Glomerular endothelial cell (primary cell): Measurements from ENCODE around the gene RPS19. TPM values are rescaled to one million over a fixed set of nuclear protein-coding genes. Genes with fewer than 3 reads are reported as not detected.
"Not testable (repeated sequence)": the region's sequence is repeated elsewhere in the genome, so short reads cannot be mapped to it uniquely, and the experiment has no call there.

Experiments used
- DNase-seq: peaks from one replicate; pipeline ENCODE4 v3.0.0-alpha.2; 2011; ENCODE audit warnings: low read depth, low spot score; ENCODE audit errors: extremely low read depth
- total RNA-seq: library from RNA; depleted of rRNA; stranded (reverse); fragments of >200 nt; gene quantifications from 2 replicates; pipeline ENCODE4 v1.2.3, GENCODE V29; 2015

Gene RPS19
- total RNA-seq, 1 donor from 2014 or later: 1,545 TPM

DNA sequence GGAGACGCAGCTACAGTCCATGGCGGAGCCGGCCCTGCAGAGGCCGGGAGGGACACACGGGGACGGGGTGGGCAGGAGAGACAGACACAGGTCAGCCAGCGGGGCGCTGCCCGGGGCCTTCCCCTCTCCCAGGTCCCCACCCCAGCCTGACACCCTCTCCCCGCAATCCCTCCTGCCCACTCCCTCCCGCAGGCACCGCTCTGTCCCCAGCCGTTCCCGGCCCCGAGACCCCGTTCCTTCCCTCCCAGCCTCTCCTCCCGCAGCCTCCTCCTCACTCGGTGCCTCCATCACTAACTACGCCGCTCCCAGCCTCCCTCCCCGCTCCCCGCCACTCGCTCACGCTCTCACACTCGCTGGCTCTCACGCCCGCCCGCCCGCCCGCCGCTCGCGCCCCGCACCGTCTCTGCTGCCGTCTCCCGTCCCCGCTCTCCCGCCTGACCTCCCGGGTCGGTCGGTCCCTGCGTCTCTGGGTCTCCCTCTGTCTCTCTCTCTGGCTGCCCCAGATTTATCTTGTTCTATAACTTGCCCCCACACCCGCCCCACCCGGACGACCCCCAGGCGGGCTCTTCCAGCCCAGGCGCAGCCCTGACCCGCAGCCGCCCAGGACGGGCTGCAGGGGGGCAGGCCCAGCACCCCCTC is 53.0 kb downstream of the RPS19 start:
- DNase-seq: no peak

DNA sequence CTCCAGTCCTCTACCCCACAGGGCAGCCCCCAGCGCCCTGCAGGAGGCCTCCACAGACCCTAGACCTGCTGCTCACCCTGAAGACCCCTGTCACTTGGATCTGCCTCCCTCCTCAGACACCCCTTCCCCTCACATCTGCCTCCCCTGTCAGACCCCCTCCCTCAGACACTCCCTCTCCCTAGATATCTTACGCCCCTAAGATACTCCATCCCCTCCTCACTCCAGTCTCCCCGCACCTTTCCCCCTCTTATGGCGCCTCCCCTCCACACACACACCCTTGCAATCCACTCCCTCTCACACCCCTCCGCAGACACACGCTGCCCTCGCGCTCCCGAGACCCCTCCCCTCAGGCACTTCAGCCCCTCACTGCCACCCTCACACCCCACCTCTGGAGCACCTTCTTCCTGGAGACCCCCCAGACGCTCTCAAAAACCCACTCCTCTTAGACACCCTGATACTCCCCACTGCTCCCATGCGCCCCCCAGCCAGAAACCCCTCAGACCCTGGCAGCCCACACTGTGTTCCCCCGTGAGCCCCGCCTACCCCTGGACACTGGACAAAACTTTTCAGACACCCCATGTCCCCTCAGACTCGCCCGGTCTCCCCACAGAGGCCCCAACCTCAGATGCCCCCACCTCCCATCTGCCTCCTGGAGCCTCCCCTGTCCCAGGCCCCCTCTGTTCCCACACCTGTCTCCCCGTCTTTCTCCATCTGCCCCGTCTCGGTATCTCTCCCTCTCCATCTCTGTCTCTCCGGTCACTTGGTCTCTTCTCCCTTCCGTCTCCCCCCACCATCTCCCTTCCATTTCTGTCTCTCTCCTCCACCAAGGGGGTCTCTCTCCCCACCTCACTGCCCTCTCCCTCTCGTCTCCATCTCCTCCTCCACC is 53.7 kb downstream of the RPS19 start:
- DNase-seq: no peak

DNA sequence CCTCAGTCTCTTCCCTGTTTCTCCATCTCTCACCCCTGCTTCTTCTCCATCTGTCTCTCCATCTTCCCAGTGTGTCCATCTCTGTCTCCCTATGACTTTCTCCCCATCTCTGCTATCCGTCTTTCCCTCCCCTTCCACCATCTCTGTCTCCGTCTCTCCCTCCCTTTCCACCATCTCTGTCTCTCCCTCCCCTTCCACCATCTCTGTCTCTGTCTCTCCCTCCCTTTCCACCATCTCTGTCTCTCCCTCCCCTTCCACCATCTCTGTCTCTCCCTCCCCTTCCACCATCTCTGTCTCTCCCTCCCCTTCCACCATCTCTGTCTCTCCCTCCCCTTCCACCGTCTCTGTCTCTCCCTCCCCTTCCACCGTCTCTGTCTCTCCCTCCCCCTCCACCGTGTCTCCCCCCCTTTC is 54.4 kb downstream of the RPS19 start:
- DNase-seq: not testable (repeated sequence)

DNA sequence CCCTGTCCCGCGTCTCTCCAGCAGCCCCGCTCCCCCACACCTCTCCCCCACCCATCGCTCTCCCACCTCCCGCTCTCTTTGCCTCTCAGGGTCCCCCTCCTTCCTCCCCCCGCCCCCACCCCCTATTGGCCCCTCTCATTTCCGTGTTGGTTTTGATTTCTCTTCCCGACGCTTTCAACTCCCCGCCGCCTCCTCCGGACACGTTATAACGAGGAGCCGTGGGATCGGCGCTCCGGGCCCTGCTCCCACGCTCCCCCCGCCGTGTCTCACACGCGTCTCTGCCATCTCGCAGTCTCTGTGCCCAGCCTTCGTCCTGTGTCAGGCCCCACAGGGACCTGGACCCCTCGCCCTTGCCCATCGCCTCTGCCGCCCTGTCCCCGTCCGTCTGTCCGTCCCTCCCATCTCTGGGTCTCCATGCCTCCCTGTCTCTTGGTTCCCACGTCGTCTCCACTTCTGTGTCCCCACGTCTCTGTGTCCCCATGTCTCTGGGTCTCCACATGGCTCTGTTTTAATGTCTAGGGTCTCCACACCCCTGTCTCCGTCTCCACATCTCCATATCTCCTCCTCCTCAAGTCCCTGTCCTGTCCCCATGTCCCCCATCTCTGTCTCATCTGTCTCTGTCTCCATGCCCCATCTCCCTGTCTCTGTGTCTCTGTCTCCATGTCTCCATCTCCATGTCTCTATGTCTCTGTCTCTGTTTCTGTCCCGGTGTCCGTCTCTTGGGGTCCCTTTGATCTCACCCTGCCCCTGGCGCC is 55.1 kb downstream of the RPS19 start:
- no peak for DNase-seq

DNA sequence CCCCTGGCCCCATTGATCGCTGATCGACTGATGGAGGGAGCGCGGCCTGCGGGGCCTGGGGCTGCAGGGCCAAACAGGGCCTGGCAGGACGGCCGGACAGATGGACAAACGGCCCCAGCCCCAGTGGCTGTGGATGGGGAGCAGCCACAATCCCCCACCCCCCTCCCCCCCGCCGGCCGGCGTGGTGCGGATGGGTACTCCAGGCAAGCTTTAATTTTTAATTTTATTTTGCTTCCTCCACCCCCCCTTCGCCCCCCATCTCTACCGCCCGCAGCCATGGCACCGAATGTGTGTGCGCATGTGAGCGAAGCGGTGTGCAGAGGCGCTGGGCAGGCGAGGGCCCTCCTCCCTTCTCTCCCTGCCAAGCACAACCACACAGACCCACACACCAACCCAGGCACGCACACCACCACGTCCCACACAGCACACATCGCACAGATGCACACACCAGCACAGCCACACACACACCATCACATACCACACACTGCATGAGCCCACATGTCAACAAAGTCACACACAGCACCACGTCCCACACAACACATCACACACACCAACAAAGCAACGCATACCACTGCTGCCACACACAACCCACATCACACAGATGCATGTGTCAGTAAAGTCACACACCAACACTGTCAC is 55.8 kb downstream of the RPS19 start:
- DNase-seq: no peak

DNA sequence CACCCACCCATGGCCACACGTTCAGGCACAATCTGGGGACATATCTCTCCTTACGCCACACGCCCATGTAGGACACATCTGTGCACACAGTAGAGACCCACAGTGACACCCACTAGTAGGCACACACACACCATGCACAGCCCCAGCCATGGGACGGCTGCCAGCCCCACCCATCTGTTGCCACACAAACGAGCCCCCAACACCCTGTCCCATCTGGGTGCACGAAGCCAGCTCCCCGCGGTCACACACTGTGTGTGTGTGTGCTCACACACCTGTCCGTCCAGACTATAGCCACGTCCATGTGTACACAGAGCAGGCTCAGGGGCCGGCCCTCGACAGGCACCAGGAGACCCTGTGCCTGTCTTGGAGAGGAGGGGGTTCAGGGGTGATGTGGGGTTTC is 57.6 kb downstream of the RPS19 start:
- DNase-seq: no peak

DNA sequence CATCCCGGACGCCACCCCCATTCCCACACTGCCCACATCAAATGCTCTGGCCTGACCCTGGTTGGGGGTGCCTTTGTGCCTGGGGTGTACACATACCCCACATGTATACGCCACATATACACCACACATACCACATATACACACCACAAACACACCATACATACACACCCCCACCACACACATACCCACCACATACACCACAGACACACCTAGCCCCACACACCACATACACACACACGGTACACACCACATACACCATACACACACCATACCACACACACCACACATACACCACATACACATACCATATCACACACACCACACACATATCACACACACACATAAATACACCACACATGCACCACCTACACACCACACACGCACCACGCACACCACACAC is 58.0 kb downstream of the RPS19 start:
- DNase-seq: no peak

DNA sequence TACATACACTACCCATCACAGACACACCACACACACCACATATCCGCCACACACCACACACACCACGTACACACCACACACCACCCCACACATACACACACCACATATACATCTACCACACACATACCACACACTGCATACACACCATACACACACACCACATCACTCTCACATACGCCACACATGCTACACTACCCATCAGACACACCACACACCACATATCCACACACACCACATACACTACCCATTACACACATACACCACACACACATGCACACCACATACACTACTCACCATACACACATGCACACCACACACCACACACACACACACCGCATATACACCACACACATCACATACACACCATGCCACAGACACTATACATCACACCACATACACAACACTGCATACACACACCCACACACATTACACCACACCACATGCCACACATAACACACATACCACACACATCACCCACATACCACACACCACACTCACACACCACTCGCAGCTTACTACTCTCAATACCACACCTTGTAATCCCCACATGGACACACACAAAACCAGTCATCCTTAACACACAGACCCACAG is 58.7 kb downstream of the RPS19 start:
- no peak for DNase-seq

DNA sequence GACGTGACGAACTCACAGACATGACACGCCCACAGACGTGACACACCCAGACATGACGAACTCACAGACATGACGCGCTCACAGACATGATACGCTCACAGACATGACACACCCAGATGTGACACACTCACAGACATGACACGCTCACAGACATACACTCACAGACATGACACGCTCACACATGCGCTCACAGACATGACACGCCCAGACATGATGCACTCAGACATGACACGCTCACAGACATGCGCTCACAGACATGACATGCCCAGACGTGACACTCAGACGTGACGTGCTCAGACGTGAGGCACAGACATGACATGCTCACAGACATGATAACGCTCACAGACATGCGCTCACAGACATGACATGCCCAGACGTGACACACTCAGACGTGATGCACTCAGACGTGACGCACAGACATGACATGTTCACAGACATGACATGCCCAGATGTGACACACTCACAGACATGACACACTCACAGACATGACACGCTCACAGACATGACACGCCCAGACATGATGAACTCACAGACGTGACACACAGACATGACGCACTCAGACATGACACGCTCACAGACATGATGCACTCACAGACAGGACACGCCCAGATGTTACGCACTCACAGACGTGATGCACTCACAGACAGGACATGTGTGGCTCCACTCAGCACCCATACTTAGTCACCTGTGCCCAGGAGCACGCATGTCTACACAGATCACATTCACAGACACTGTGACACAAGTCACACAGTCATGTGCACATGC is 60.1 kb downstream of the RPS19 start:
- no peak for DNase-seq

DNA sequence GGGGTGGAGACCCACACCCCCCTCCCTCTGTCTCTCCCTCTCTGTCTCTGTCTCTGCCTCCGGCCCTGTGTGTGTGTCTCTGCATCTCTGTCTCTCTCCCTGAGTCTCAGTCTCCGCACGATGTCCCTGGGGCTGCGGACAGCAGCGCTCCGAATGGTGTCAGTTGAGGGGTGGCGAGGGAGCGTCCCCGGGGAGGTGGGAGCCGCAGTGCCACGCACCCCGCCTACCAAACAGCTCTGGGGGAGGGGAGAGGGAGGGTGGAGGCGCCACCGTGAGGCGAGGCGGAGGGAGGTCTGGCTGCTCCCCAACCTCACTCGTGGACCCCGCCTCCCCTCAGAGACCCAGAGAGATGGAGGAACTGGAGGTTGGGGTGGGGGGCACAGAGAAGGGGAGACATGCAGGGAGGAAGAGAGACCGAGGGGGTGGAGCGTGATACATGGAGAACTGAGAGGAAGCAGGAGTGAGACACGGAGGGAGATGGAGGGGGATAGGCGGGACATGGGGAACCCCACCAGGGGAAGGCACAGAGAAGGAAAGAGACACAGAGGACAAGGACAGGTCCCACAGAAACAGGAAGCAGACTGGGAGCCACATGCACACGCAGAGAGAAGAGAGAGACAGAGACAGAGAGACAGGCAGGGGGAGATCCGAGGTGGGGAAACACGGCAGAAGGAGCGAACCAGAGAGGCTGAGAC is 61.0 kb downstream of the RPS19 start:
- DNase-seq: no peak

DNA sequence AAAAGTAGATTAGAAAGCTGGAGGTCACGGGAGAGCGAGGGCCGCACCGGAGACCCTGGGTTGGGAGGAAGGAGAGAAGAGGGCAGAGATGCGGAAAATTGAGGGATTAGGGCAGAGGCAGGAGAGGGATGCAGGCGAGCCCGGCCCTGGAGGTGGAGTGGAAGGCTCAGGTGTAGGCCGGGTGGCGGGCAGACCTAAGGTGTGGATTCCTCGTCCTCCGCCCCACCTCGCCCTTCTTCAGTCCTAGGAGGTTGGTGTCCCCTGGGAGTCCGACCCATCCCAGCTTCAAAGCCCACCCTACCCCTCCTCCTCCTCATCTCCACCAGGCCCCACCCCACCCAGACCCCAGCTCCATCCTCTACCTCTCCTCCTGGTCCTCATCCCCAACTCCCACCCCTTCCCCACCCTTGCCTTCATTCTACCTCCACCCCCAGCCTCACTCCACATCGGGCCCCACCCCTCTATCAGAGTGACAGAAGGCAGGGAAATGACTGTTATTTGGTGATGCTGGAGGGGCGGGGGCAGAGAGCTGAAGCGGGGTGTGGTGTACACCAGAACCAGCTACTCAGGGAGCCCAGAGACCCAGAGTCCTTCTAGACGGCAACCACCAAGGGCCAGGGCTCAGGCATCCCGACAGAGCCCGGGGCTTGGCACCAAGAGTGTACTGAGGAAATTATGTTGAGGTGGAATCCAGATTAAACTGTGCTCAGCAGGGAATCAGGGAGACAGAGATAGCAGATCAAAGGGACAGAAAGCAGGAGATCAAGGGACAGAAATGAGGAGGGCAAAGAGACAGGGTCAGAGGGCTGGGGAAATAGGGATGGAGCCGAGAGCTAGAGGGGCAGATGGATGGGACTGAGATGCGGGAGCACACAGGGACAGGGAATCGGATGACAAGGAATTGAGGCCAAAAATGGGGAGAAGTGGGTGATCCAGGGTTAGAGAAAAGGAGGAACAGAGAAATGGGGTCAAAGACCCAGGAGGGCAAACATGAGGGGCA is 61.8 kb downstream of the RPS19 start:
- DNase-seq: no peak

Other genes starting within 250 kb of the RPS19 start
- not detected in 2 replicates for gene CEACAM4, start 233.2 kb upstream of the RPS19 start, total RNA-seq
- not detected in 2 replicates for gene CEACAM7, start 172.0 kb upstream of the RPS19 start, total RNA-seq
- not detected in 2 replicates for gene CEACAM5, start 151.6 kb upstream of the RPS19 start, total RNA-seq
- gene CEACAM6, start 104.7 kb upstream of the RPS19 start, total RNA-seq: not detected in 2 replicates
- gene CEACAM3, start 63.7 kb upstream of the RPS19 start, total RNA-seq: not detected in 2 replicates
- gene LYPD4, start 15.6 kb upstream of the RPS19 start, total RNA-seq: not detected in 2 replicates
- gene DMRTC2, start 15.2 kb upstream of the RPS19 start, total RNA-seq: not detected in 2 replicates
- 0.47 TPM in 1 of 2 replicates, not detected in the other for gene CD79A, start 17.0 kb downstream of the RPS19 start, total RNA-seq
- gene ARHGEF1, start 22.9 kb downstream of the RPS19 start, total RNA-seq: 94.4 and 112 TPM in 2 replicates
- gene ERFL, start 68.2 kb downstream of the RPS19 start, total RNA-seq: not detected in 2 replicates
- gene RABAC1, start 99.1 kb downstream of the RPS19 start, total RNA-seq: 232 and 270 TPM in 2 replicates
- gene ATP1A3, start 134.0 kb downstream of the RPS19 start, total RNA-seq: 0.06 TPM in 1 of 2 replicates, not detected in the other
- gene GRIK5, start 210.0 kb downstream of the RPS19 start, total RNA-seq: 0.23 TPM in 1 of 2 replicates, not detected in the other
- 16.2 and 20.4 TPM in 2 replicates for gene ZNF574, start 215.9 kb downstream of the RPS19 start, total RNA-seq